Ureter (tissue), 1 donor: Measurements from ENCODE around the gene WDR20. TPM values are rescaled to one million over a fixed set of nuclear protein-coding genes. Genes with fewer than 3 reads are reported as not detected.
"Not testable (repeated sequence)": the region's sequence is repeated elsewhere in the genome, so short reads cannot be mapped to it uniquely, and the experiment has no call there.

Experiments used
- DNase-seq: peaks from one replicate; pipeline ENCODE4 v3.0.0-alpha.2; 2020; ENCODE audit warnings: low spot score
- total RNA-seq: library from RNA; stranded (reverse); gene quantifications from one replicate; pipeline ENCODE4 v1.2.4, GENCODE V29; 2023
- donor health status: DM: yes; HTN: yes; CAD: no.

Gene WDR20
- total RNA-seq, 1 donor from 2014 or later, result 45.7 TPM

- no peak for DNase-seq
These were observed 31.7 kb downstream of the WDR20 start for GRCh38 chr14:102171173-102172020.

DNA sequence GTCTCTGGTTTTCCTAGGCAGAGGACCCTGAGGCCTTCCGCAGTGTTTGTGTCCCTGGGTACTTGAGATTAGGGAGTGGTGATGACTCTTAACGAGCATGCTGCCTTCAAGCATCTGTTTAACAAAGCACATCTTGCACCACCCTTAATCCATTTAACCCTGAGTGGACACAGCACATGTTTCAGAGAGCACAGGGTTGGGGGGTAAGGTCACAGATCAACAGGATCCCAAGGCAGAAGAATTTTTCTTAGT, 32.2 kb downstream of the WDR20 start:
- not testable (repeated sequence) for DNase-seq

- DNase-seq, result not testable (repeated sequence)
These were observed 33.0 kb downstream of the WDR20 start for GRCh38 chr14:102172721-102173120.

- DNase-seq, result no peak
These were observed 37.5 kb downstream of the WDR20 start for GRCh38 chr14:102177161-102177560.

GRCh38 chr14:102178806-102179205, 39.1 kb downstream of the WDR20 start:
- DNase-seq, result no peak

GRCh38 chr14:102180248-102180998, 40.7 kb downstream of the WDR20 start:
- no peak for DNase-seq

- DNase-seq, result no peak
These were observed 41.5 kb downstream of the WDR20 start for GRCh38 chr14:102181187-102181586.

- DNase-seq, result no peak
These were observed 42.5 kb downstream of the WDR20 start for GRCh38 chr14:102182190-102182589.

- DNase-seq, result no peak
These were observed 43.4 kb downstream of the WDR20 start for GRCh38 chr14:102182936-102183619.

DNA sequence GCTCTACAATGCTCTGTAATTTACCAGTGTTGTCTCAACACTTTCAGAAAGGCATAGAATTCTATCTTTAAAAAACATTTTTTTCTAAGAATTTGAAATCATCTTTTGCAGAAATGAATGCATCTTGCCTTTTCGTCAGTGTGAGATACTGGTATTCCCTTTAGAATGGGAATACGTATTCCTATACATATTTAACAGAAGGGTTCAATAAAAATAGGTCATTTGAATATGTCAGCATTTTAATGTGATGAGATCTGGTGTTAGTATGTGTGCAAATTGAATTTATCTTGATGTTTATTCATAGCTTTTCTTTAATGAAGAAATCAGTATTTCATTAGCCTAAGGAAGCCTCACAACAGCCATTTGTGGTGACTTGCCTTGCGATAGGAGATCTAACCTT, 44.2 kb downstream of the WDR20 start:
- no peak for DNase-seq

GRCh38 chr14:102184316-102185035, 44.8 kb downstream of the WDR20 start:
- no peak for DNase-seq

DNA sequence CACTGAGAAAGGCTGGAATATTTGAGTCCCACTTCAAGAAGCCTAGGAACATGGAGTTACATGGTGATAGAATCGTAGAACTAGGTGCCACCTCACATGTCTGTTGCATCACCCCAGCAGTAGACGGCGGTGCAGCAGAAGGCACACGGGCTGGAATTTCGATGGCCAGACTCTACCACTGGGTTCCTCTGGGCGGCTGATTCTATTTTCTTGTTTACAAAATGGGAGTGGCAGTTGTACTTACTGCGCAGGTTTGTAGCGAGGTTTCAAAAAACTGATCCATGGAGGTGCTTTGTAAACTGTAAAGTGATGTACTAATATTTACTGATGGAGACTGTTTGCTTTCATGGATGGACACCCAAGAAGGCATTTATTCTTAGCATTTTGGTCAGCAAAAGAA, 45.7 kb downstream of the WDR20 start:
- peak; percentile 51 for DNase-seq

DNA sequence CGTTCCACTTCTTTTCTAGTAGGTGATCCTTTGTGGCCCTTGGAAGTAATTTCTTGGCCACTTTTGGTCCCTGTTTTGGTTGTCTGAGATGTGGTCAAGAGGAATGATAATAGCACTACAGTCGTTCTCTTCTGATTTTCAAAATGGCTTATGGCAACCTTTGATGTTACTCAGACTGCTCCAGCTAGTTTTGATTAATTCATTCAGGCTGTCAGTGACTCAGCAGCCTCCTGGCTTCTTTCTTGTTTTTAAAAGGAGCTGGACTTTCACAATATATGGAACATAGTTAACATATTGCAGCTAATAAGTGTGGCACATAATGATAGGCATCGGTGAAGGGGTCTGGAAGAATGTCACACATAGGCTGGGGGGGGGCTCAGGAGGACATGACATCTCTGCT, 47.3 kb downstream of the WDR20 start:
- no peak for DNase-seq

GRCh38 chr14:102187568-102188001, 47.9 kb downstream of the WDR20 start:
- DNase-seq, result no peak

DNA sequence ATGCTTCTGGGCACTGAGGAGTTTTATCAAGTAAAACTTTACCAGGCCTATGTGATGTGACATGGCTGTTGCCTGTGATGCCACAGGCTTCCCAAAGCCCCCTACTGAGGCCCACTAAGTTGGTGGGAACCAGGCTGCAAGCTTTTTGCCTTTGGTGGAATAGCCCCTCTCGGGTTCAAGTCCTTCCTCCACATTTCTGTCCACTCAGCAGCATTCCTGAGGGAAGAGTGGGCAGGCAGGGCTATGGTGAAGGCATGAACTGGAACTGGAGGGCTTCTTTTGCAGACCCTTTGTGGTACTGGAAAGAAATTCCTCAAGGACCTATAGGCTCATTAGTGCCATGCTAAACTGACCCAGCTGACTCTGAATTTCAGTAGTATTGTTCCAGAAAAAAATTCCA, 48.5 kb downstream of the WDR20 start:
- no peak for DNase-seq

DNA sequence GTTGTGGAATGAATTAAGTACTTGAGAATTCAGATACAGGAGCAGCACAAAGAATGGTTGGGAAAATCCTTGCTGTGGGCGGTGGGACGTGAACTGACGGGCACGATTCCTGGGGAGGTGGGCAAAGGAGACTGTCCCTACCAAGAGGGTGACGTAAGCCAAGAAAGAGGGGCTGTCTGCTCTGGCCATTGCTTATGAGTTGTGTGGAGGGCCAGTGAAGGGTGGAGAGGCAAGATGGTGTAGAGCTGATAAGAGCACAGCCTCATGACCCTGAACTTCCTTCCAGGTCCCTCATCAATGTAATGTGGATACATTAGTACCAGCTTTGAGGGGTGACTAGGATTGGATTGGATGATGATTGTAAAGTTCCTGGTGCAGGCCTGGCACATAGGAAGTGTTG, 50.2 kb downstream of the WDR20 start:
- no peak for DNase-seq

- DNase-seq, result no peak
These were observed 53.3 kb downstream of the WDR20 start for GRCh38 chr14:102192840-102193502.

- DNase-seq, result no peak
These were observed 55.2 kb downstream of the WDR20 start for GRCh38 chr14:102194856-102195255.

GRCh38 chr14:102195446-102195845, 55.7 kb downstream of the WDR20 start:
- no peak for DNase-seq

DNA sequence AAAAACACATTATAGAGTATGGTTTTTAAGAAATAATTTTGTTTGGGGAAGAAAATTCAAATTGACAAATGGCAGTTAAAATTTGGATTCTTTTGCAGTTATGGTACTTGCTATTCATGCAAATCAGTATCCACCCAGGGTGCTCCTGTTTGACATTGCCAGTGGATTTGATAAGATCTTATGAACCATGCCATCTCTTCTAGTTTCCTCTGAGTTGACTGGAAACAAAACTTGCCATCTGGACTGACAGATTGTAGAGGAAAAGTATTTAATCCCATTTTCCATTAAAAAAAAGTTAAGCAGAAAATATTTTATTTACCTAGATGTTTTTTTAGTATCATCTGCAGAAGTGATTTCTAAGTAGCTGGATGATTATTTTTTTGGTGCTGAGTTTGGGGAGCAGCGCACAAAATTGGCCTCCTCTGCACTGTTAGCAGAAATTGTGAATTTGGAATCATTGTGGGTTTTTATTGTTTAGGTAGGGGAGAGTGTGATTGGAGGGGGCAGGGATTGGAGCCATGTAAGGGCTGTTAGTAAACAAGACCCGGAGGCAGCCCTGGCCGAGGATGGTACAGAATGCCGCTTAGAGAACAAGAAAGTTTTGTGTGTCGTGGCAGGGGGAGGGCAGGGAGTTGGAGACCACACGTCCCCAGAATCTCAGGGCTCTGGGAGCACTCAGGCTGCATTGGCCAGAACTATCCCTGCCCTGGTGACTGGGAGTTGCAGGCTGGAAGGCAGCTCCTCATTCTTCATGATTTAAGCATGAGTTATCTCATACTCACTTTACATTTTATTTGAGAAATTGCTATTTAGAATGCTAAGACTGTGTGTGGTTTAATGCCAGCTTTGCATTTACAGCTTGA, 56.6 kb downstream of the WDR20 start:
- no peak for DNase-seq

GRCh38 chr14:102196902-102197230, 57.2 kb downstream of the WDR20 start:
- DNase-seq, result no peak
